Purkinje cell (primary cell): ENCODE results near the gene ZNF8. TPM values are rescaled to one million over a fixed set of nuclear protein-coding genes. Genes with fewer than 3 reads are reported as not detected.

Experiments used
- polyA plus RNA-seq: library from polyadenylated mRNA; unstranded; fragments of >200 nt; fragmentation: Nextera tagmentation; gene quantifications from 2 replicates; pipeline ENCODE4 v1.2.1, GENCODE V29; 2014

ZNF8 gene
- 0.55 and 1.3 TPM in 2 replicates for polyA plus RNA-seq

GRCh38 chr19:58278541-58279041 lies at the start of gene ZNF8:
Gene ZNF8, plus strand, starts transcription at chr19:58278955. Its CDS starts 127 bp downstream, at chr19:58279082.

GRCh38 chr19:58305065-58305931 lies 26.5 kb downstream of the ZNF8 start, which contains the start of gene ERVK3-1:
Gene ERVK3-1, plus strand, starts transcription at chr19:58305377. Its CDS starts 6,792 bp downstream, at chr19:58312169.

GRCh38 chr19:58326914-58327726 lies 48.4 kb downstream of the ZNF8 start, which contains the start of gene ZSCAN22:
Gene ZSCAN22, plus strand, starts transcription at chr19:58326994. Its CDS starts 7,809 bp downstream, at chr19:58334803.

Other genes with a start within 250 kb of the ZNF8 start
- gene ZSCAN1, start 244.9 kb upstream of the ZNF8 start, polyA plus RNA-seq: 0.52 TPM in 1 of 2 replicates, not detected in the other
- gene ZNF135, start 219.7 kb upstream of the ZNF8 start, polyA plus RNA-seq: 5.3 and 5.6 TPM in 2 replicates
- gene ZSCAN18, start 180.7 kb upstream of the ZNF8 start, polyA plus RNA-seq: 24.8 and 26.1 TPM in 2 replicates
- 2.5 and 2.9 TPM in 2 replicates for gene ZNF329, start 128.2 kb upstream of the ZNF8 start, polyA plus RNA-seq
- gene ZNF274, start 95.9 kb upstream of the ZNF8 start, polyA plus RNA-seq: 4.2 and 9.0 TPM in 2 replicates
- gene ZNF544, start 50.0 kb upstream of the ZNF8 start, polyA plus RNA-seq: 18.3 and 31.5 TPM in 2 replicates
- 113 and 115 TPM in 2 replicates for gene ERVK3-1, start 26.4 kb downstream of the ZNF8 start, polyA plus RNA-seq
- 0.51 TPM in 1 of 2 replicates, not detected in the other for gene ZSCAN22, start 48.0 kb downstream of the ZNF8 start, polyA plus RNA-seq
- gene A1BG, start 74.5 kb downstream of the ZNF8 start, polyA plus RNA-seq: 0.66 TPM in 1 of 2 replicates, not detected in the other
- 0.09 and 0.14 TPM in 2 replicates for gene ZNF497, start 83.8 kb downstream of the ZNF8 start, polyA plus RNA-seq
- not detected in 2 replicates for gene ZNF837, start 102.1 kb downstream of the ZNF8 start, polyA plus RNA-seq
- gene RPS5, start 108.3 kb downstream of the ZNF8 start, polyA plus RNA-seq: 419 and 449 TPM in 2 replicates
- gene RNF225, start 116.7 kb downstream of the ZNF8 start, polyA plus RNA-seq: not detected in 2 replicates
- gene ZNF584, start 129.7 kb downstream of the ZNF8 start, polyA plus RNA-seq: 3.9 and 8.9 TPM in 2 replicates
- 1.0 and 2.4 TPM in 2 replicates for gene ZNF132, start 161.2 kb downstream of the ZNF8 start, polyA plus RNA-seq
- gene ZNF324B, start 172.7 kb downstream of the ZNF8 start, polyA plus RNA-seq: 0.07 TPM in 1 of 2 replicates, not detected in the other
- 0.94 and 2.4 TPM in 2 replicates for gene ZNF324, start 188.1 kb downstream of the ZNF8 start, polyA plus RNA-seq
- 1.5 and 2.1 TPM in 2 replicates for gene ZNF446, start 197.4 kb downstream of the ZNF8 start, polyA plus RNA-seq
- gene SLC27A5, start 233.0 kb downstream of the ZNF8 start, polyA plus RNA-seq: 36.9 and 41.6 TPM in 2 replicates
- 0.29 and 0.50 TPM in 2 replicates for gene ZBTB45, start 240.9 kb downstream of the ZNF8 start, polyA plus RNA-seq